H9 (cell line): ENCODE results near the gene PHF1. TPM values are rescaled to one million over a fixed set of nuclear protein-coding genes. Genes with fewer than 3 reads are reported as not detected.

Experiments
- DNase-seq: peaks from one replicate; pipeline ENCODE4 v3.0.0-alpha.2; 2017
- H2AFZ ChIP-seq: one replicate; pipeline ENCODE4 v1.6.1; 2013; ENCODE audit warnings: mild to moderate bottlenecking, low read length, control low read depth, moderate library complexity
- H2AK5ac ChIP-seq: 2 replicates; pipeline ENCODE4 v1.6.1; 2013; ENCODE audit warnings: low read length, control low read depth, mixed read lengths; ENCODE audit not compliant: insufficient read length
- H2BK120ac ChIP-seq: one replicate; pipeline ENCODE4 v1.6.1; 2013; ENCODE audit warnings: low read depth, mild to moderate bottlenecking, low read length, control low read depth, inconsistent platforms; ENCODE audit not compliant: poor library complexity, severe bottlenecking
- H2BK12ac ChIP-seq: 2 replicates; pipeline ENCODE4 v1.6.1; 2013; ENCODE audit warnings: low read length, control low read depth, mixed read lengths, low read depth; ENCODE audit not compliant: insufficient read length
- H2BK15ac ChIP-seq: 2 replicates; pipeline ENCODE4 v1.6.1; 2013; ENCODE audit warnings: low read depth, low read length, control low read depth
- H2BK20ac ChIP-seq: one replicate; pipeline ENCODE4 v1.6.1; 2013; ENCODE audit warnings: low read depth, mild to moderate bottlenecking, low read length, control low read depth, inconsistent platforms; ENCODE audit not compliant: poor library complexity, severe bottlenecking
- H2BK5ac ChIP-seq: 2 replicates; pipeline ENCODE4 v1.6.1; 2013; ENCODE audit warnings: low read length, control low read depth, mixed read lengths; ENCODE audit not compliant: insufficient read length
- H3K14ac ChIP-seq: 2 replicates; pipeline ENCODE4 v1.6.1; 2013; ENCODE audit warnings: low read length, control low read depth; ENCODE audit not compliant: insufficient read depth
- H3K18ac ChIP-seq: 2 replicates; pipeline ENCODE4 v1.6.1; 2013; ENCODE audit warnings: low read depth, mild to moderate bottlenecking, mixed read lengths, low read length, control low read depth; ENCODE audit not compliant: insufficient read length
- H3K23ac ChIP-seq: 2 replicates; pipeline ENCODE4 v1.6.1; 2013; ENCODE audit warnings: low read length, control low read depth, mixed read lengths, low read depth; ENCODE audit not compliant: insufficient read length
- H3K23me2 ChIP-seq: 2 replicates; pipeline ENCODE4 v1.6.1; 2013; ENCODE audit warnings: low read depth, mild to moderate bottlenecking, mixed read lengths, low read length, control low read depth; ENCODE audit not compliant: insufficient read length, poor library complexity, severe bottlenecking
- H3K27ac ChIP-seq: 2 replicates; pipeline ENCODE4 v1.5.1; 2013; ENCODE audit warnings: low read length, control low read depth, mixed read lengths, low read depth; ENCODE audit not compliant: insufficient read length
- H3K27me3 ChIP-seq: 2 replicates; pipeline ENCODE4 v1.6.1; 2013; ENCODE audit warnings: low read length, control low read depth, inconsistent platforms; ENCODE audit not compliant: insufficient read depth
- H3K4ac ChIP-seq: 2 replicates; pipeline ENCODE4 v1.6.1; 2013; ENCODE audit warnings: low read depth, mild to moderate bottlenecking, control low read depth, inconsistent platforms, low read length, moderate library complexity
- H3K4me1 ChIP-seq: 2 replicates; pipeline ENCODE4 v1.6.1; 2013; ENCODE audit warnings: low read length, control low read depth, inconsistent platforms; ENCODE audit not compliant: insufficient read depth
- H3K4me2 ChIP-seq: 2 replicates; pipeline ENCODE4 v1.6.1; 2013; ENCODE audit warnings: low read length, control low read depth, mixed read lengths; ENCODE audit not compliant: insufficient read length, insufficient read depth
- H3K56ac ChIP-seq: 2 replicates; pipeline ENCODE4 v1.6.1; 2013; ENCODE audit warnings: low read depth, mild to moderate bottlenecking, mixed read lengths, low read length, control low read depth; ENCODE audit not compliant: insufficient read length
- H3K79me1 ChIP-seq: 2 replicates; pipeline ENCODE4 v1.6.1; 2013; ENCODE audit warnings: low read depth, mild to moderate bottlenecking, moderate library complexity, low read length, control low read depth, inconsistent platforms; ENCODE audit not compliant: insufficient read depth, poor library complexity, severe bottlenecking
- H3K79me2 ChIP-seq: 2 replicates; pipeline ENCODE4 v1.6.1; 2013; ENCODE audit warnings: low read length, control low read depth, inconsistent platforms; ENCODE audit not compliant: insufficient read depth
- H3K9ac ChIP-seq: 2 replicates; pipeline ENCODE4 v1.6.1; 2013; ENCODE audit warnings: low read length, control low read depth, mixed read lengths; ENCODE audit not compliant: insufficient read length; ENCODE audit errors: extremely low read depth
- H3K9me3 ChIP-seq: one replicate; pipeline ENCODE4 v1.6.1; 2013; ENCODE audit warnings: low read depth, low read length, inconsistent platforms; ENCODE audit not compliant: control insufficient read depth
- H3T11ph ChIP-seq: one replicate; pipeline ENCODE4 v1.6.1; 2013; ENCODE audit warnings: mild to moderate bottlenecking, low read length, control low read depth, inconsistent platforms
- H4K20me1 ChIP-seq: one replicate; pipeline ENCODE4 v1.6.1; 2013; ENCODE audit not compliant: control insufficient read depth, insufficient read length, insufficient read depth
- H4K5ac ChIP-seq: 2 replicates; pipeline ENCODE4 v1.6.1; 2013; ENCODE audit warnings: low read depth, mild to moderate bottlenecking, mixed read lengths, low read length, control low read depth; ENCODE audit not compliant: insufficient read length
- H4K8ac ChIP-seq: replicated peaks from 2 replicates; pipeline ENCODE4 v1.6.1; 2013; ENCODE audit warnings: low read length, control low read depth, mixed read lengths, low read depth; ENCODE audit not compliant: insufficient read length
- H4K91ac ChIP-seq: 2 replicates; pipeline ENCODE4 v1.6.1; 2013; ENCODE audit warnings: low read depth, mild to moderate bottlenecking, moderate library complexity, mixed read lengths, low read length, control low read depth; ENCODE audit not compliant: insufficient read length
- H3K27ac Mint-ChIP-seq, 3 experiments: 2 replicates in 2 of 3; 3 replicates in 1 of 3; pipeline ENCODE4 v1.8.0; 2020 to 2021; ENCODE audit warnings: mixed read lengths in 3 of 3, mild to moderate bottlenecking in 1 of 3, moderate library complexity in 1 of 3
- H3K27me3 Mint-ChIP-seq: 2 replicates; pipeline ENCODE4 v1.8.0; 2021; ENCODE audit warnings: low read depth, mild to moderate bottlenecking, moderate library complexity, mixed read lengths
- H3K36me3 Mint-ChIP-seq, 3 experiments: 2 replicates in 2 of 3; 3 replicates in 1 of 3; pipeline ENCODE4 v1.8.0; 2020 to 2021; ENCODE audit warnings: low read depth in 3 of 3, mixed read lengths in 3 of 3; ENCODE audit not compliant: insufficient read depth in 1 of 3
- H3K4me1 Mint-ChIP-seq, 2 experiments: 2 replicates each; pipeline ENCODE4 v1.8.0; 2020; ENCODE audit warnings: mixed read lengths in 2 of 2
- H3K4me3 Mint-ChIP-seq, 2 experiments: 2 replicates in 1 of 2; 3 replicates in 1 of 2; pipeline ENCODE4 v1.8.0; 2020 to 2021; ENCODE audit warnings: mild to moderate bottlenecking in 2 of 2, mixed read lengths in 2 of 2, moderate library complexity in 1 of 2
- H3K9me3 Mint-ChIP-seq, 2 experiments: 2 replicates in 1 of 2; 3 replicates in 1 of 2; pipeline ENCODE4 v1.8.0; 2020; ENCODE audit warnings: mild to moderate bottlenecking in 2 of 2, mixed read lengths in 2 of 2, moderate library complexity in 1 of 2
- WGBS: extraction: QIAGEN DNeasy Blood & Tissue Kit; methylation state at CpG from one replicate; pipeline ENCODE4 v1.1.7; 2013; ENCODE audit warnings: missing lambda C conversion rate, low lambda C conversion rate, mixed read lengths; ENCODE audit not compliant: insufficient read length; ENCODE audit errors: extremely low coverage; 5-methylcytosine and 5-hydroxymethylcytosine counted together
- total RNA-seq: library from RNA; stranded (reverse); gene quantifications from 2 replicates; pipeline ENCODE4 v1.2.1, GENCODE V29; 2021
- TF ChIP-seq, protein P1 (sequence below): fragments of 200-600 bp; sonication (generic); conservative IDR thresholded peaks from 3 replicates; pipeline ENCODE4 v1.8.0; 2021; ENCODE audit warnings: antibody characterized with exemption, mild to moderate bottlenecking

Gene PHF1
- total RNA-seq, 1 experiment from 2014 or later, result 56.8 TPM

GRCh38 chr6:33390173-33390572 is 20.6 kb upstream of the PHF1 start:
- Histone ChIP-seq H3K79me1 (peaks cover 5% of the 10 kb centered on the region), H2BK15ac (no peak overlapping the region), H3K79me2 (peaks cover 29% of the 10 kb centered on the region), H2AK5ac (no peak overlapping the region), H4K8ac (no peak overlapping the region), H4K5ac (no peak overlapping the region), H3K9me3 (no peaks in the 10 kb centered on the region), H3K27ac (no peak overlapping the region), H3K4me1 (peaks cover 2% of the 10 kb centered on the region; the same call in 1 of the 2 replicates), H3K23me2 (peaks cover 10% of the 10 kb centered on the region), H3K4me2 (no peak overlapping the region), H2BK20ac (no peak overlapping the region), H3T11ph (no peak overlapping the region), H3K4ac (no peak overlapping the region), H3K56ac (no peak overlapping the region), H3K9ac (peak overlapping the region; percentile 59), H4K20me1 (no peaks in the 10 kb centered on the region), H2BK120ac (no peak overlapping the region), H3K18ac (no peak overlapping the region), H3K14ac (no peak overlapping the region), H3K23ac (no peak overlapping the region), H2BK12ac (no peak overlapping the region), H3K27me3 (no peaks in the 10 kb centered on the region), H4K91ac (no peak overlapping the region), H2AFZ (no peak overlapping the region), H2BK5ac (no peak overlapping the region)
- Mint-ChIP-seq H3K4me3 (peak overlapping the region in 1 of 2 experiments; percentile 94; a peak in 1 of 5 replicates), H3K9me3 (no peaks in the 10 kb centered on the region), H3K4me1 (peaks cover 31 to 34% of the 10 kb centered on the region in 2 experiments), H3K27ac (peak overlapping the region in 2 of 3 experiments; percentile 68 to 94; a peak in 2 of 7 replicates), H3K36me3 (peaks cover 4 to 13% (median 5%) of the 10 kb centered on the region in 3 experiments; a peak in 4 of 7 replicates), H3K27me3 (no peaks in the 10 kb centered on the region)
- TF ChIP-seq, protein P1, sequence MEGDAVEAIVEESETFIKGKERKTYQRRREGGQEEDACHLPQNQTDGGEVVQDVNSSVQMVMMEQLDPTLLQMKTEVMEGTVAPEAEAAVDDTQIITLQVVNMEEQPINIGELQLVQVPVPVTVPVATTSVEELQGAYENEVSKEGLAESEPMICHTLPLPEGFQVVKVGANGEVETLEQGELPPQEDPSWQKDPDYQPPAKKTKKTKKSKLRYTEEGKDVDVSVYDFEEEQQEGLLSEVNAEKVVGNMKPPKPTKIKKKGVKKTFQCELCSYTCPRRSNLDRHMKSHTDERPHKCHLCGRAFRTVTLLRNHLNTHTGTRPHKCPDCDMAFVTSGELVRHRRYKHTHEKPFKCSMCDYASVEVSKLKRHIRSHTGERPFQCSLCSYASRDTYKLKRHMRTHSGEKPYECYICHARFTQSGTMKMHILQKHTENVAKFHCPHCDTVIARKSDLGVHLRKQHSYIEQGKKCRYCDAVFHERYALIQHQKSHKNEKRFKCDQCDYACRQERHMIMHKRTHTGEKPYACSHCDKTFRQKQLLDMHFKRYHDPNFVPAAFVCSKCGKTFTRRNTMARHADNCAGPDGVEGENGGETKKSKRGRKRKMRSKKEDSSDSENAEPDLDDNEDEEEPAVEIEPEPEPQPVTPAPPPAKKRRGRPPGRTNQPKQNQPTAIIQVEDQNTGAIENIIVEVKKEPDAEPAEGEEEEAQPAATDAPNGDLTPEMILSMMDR, result no peak
- DNase-seq, result no peak
- WGBS, result no CpG with 5 or more reads among the region's 2 CpGs
